Measurements from ENCODE around the gene MAMDC2.

DNA sequence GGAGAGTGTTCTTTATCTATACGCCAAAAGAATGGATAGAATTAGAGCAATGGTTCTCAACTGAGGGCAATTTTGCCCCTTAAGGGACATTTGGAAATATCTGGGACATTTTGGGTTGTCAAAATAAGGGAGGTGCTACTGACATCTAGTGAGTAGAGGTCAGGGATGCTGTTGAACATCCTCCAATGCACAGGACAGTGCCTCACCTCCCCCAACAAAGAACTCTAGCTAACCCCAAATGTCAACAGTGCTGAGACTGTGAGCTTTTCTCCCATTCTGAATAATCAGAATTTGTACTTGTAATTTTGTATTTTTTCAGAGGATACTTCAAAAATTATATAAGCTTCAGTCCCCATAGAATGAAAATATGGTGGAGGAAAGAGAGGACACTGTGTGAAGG is 206.6 kb downstream of the MAMDC2 start:
- no peak for TF ChIP-seq POLR2A (IDR thresholded peaks at IDR 0.05)
- TF ChIP-seq, protein P1, sequence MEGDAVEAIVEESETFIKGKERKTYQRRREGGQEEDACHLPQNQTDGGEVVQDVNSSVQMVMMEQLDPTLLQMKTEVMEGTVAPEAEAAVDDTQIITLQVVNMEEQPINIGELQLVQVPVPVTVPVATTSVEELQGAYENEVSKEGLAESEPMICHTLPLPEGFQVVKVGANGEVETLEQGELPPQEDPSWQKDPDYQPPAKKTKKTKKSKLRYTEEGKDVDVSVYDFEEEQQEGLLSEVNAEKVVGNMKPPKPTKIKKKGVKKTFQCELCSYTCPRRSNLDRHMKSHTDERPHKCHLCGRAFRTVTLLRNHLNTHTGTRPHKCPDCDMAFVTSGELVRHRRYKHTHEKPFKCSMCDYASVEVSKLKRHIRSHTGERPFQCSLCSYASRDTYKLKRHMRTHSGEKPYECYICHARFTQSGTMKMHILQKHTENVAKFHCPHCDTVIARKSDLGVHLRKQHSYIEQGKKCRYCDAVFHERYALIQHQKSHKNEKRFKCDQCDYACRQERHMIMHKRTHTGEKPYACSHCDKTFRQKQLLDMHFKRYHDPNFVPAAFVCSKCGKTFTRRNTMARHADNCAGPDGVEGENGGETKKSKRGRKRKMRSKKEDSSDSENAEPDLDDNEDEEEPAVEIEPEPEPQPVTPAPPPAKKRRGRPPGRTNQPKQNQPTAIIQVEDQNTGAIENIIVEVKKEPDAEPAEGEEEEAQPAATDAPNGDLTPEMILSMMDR (IDR thresholded peaks at IDR 0.05) = no peak

Measured in Peyer's patch (tissue), 4 donors.